RKO (cell line): ENCODE data around the gene EBF4.
A peak's percentile ranks its signal among the peaks of the same experiment; 100 is the strongest.

Source experiments
- DNase-seq: peaks from one replicate; pipeline ENCODE4 v3.0.0-alpha.2; 2016; ENCODE audit warnings: low spot score

EBF4 gene, protein sequence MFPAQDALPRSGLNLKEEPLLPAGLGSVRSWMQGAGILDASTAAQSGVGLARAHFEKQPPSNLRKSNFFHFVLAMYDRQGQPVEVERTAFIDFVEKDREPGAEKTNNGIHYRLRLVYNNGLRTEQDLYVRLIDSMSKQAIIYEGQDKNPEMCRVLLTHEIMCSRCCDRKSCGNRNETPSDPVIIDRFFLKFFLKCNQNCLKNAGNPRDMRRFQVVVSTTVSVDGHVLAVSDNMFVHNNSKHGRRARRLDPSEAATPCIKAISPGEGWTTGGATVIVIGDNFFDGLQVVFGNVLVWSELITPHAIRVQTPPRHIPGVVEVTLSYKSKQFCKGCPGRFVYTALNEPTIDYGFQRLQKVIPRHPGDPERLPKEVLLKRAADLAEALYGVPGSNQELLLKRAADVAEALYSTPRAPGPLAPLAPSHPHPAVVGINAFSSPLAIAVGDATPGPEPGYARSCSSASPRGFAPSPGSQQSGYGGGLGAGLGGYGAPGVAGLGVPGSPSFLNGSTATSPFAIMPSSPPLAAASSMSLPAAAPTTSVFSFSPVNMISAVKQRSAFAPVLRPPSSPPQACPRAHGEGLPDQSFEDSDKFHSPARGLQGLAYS

DNA sequence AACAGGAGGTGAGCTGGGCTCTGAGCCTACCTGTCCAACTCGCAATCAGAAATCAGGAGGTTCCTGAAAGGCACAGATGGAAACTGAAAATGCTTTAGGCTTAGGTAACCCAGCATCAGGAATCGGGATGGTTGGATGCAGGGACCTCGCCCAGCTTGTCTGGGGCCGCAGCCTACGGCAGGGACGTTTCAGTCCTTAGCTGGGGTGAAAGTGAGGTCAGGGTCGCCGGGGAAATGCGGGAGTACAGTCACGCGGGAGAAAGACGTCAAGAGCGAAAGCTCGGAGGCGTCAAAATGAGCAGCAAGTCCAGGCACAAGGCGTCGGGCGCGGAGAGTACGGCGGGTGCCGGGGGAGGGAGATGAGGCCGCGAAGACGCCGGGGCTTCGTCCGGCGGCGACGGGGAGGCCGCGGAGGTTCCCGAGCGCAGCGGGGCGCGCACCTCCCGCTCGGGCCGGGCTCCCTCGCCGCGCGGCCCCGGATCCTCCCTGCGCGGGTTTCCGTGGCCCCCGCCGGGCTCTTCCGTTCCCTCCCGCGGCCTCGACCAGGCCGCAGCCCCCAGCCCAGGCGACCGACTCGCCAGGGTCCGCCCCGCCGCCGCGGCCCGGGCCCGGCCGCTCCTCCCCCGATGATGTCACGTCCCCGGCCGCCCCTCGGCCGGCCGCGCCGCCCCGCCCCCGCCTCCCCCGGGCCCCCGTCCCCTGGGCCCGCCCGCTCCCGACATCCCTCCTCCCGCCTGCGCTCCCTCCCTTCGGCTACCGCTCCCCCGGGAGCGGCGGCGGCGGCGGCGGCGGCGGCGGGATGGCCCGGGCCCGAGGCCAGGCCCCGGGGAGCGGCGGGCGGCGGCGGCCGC, at the start of gene EBF4:
Gene EBF4 (plus strand): TSS at position 745 of the 850 bp plus-strand sequence. CDS start 866 bp downstream, outside the sequence.
- no peak for DNase-seq

DNA sequence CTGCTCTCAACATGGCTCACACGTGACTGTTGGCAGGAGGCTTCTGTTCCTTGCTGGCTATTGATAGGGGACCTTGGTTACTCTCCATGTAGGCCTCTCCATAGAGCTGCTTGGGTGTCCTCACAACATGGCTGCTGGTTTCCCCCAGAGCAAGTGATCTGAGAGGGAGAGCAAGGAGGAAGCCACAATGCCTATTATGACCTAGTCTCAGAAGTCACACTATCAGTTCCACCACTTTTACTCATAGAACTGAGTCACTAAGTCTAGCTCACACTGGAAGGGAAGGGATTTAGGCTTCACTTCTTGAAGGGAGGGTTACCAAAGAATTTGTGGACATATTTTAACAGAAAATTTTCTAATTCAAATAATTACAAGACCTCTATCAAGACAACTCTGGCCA, 48.9 kb upstream of the EBF4 start:
- DNase-seq: no peak

DNA sequence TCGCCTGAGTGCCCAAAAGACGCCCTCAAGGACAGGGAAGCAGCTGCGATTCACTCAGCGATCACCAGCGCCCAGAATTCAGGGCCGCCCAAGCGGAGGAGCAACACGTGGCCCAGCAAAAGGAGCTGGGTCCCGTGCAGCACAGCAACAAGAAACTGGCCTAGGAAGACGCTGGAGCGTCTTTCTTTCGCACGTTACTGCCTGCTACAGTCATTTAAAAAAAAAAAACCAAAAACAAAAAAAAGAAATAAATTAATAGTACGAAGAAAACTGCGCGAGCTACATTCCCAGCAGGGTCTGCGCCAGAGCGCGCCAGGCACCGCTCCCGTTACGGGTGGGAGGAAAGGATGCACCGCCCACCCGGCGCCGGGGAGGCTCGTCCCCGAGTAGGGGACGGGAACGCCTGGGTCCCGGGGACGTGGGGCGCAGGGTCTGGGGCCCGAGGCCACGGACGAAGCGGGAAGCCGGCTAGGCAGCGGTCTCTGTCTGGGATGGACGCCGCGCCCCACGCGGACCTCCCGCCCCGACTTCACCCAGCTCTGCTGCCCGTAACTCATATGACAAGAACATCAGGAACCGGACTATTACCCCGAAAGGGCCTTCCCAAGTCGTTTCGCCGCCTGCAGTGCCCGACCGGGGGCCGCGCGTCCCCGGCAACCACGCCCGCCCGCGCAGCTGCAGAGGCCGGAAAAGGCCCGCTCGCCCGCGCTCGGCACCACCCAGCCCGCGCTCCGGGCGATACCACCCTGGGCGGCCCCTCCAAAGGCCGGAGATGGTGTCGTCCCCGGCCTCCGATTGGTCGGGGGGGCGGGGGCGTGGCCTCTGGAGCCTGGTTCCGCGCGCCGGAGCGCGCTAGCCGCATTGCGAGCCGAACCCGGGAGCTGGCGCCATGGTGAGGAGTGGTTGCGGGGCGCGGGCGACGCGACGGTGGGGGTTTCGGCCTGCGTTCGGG, 40.5 kb upstream of the EBF4 start, which contains the start of gene NOP56:
Gene NOP56 (plus strand): TSS at position 861 of the 952 bp plus-strand sequence. CDS start 29 bp downstream, at position 890.
- DNase-seq: peak; percentile 97

DNA sequence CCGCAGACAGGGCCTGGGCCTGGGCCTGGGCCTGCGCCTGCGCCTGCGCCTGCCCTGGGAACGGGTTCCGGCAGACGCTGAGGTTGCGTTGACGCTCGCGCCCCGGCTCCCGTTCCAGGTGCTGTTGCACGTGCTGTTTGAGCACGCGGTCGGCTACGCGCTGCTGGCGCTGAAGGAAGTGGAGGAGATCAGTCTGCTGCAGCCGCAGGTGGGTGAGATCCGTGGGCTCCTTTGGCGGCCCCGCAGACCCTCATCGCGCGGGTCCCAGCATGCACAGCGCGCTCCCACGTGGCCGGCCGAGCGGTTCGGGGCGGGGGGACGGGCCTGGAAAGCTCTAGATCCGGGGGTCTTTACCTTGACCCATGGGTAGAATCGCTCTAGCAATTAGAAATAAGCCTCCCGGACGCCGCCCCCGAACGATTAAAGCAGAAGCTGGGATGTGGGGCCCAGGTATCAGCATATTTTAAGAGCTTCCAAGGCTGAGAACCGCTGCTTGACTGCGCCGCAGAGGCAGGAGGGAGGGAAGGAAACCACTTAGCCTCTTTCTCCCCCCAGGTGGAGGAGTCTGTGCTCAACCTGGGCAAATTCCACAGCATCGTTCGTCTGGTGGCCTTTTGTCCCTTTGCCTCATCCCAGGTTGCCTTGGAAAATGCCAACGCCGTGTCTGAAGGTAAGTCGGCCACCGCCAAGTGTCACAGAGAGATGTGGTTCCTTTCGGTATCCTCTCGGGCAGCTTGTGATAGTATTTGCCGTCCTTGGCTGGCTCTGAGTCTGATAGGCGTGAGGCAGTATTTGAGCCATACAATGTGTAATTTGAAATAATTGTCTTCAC, 39.6 kb upstream of the EBF4 start:
- no peak for DNase-seq

DNA sequence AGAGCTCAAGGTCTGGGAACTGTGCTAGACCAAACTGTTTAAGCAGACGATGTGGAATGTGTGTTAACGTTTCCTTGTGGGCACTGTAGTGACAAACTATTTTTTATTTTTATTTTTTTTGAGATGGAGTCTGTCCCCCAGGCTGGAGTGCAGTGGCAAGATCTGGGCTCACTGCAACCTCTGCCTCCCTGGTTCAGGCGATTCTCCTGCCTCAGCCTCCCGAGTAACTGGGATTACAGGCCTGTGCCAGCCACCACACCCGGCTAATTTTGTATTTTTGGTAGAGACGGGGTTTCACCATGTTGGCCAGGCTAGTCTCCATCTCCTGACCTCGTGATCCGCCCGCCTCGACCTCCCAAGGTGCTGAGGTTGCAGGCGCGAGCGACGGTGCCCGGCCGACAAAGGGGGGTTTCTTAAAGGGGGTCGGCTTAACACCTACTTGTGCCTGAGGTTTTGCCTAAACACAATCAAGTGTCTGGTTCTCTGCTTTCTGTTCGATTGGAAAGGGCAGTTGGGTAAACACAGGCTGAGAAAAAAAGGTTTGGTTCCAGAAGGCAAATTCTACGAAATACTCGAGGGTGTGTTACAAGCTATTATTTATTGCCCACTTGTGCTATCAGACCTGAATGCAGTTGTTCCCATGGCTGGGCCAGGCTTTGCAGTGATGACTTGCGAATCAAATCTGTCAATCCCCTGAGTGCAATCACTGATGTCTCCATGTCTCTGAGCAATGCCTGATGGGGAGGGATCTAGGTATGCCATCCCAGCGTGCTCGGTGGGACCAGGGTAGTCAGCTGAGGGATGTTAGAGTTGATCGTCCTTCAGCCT, 38.8 kb upstream of the EBF4 start:
- DNase-seq: peak; percentile 43

DNA sequence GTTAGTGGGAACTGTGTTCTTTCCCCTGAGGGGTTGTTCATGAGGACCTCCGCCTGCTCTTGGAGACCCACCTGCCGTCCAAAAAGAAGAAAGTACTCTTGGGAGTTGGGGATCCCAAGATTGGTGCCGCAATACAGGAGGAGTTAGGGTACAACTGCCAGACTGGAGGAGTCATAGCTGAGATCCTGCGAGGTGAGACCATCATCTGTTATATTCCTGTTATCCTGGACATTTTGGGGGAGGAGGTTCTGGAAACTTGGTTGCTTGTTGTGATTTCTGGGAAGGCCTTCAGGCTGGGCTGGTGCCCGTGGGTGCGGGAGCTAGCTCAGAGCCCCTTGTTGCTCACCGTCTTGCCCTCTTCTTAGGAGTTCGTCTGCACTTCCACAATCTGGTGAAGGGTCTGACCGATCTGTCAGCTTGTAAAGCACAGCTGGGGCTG, 38.2 kb upstream of the EBF4 start:
- DNase-seq: peak; percentile 43

DNA sequence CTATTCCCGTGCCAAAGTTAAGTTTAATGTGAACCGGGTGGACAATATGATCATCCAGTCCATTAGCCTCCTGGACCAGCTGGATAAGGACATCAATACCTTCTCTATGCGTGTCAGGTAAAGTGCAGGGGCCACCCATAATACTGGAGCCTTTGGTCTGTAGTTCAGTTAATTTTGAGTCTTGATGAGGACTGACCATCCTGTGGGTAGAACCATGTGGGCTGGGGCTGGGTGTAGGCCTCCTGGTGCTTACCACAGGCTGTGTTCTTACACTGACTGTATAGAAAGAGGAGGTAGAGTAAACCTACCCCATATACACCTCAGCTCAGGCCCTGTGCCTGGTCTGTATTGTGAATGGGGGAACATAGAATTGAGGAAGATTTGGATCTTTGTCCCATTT, 37.7 kb upstream of the EBF4 start:
- DNase-seq: no peak

DNA sequence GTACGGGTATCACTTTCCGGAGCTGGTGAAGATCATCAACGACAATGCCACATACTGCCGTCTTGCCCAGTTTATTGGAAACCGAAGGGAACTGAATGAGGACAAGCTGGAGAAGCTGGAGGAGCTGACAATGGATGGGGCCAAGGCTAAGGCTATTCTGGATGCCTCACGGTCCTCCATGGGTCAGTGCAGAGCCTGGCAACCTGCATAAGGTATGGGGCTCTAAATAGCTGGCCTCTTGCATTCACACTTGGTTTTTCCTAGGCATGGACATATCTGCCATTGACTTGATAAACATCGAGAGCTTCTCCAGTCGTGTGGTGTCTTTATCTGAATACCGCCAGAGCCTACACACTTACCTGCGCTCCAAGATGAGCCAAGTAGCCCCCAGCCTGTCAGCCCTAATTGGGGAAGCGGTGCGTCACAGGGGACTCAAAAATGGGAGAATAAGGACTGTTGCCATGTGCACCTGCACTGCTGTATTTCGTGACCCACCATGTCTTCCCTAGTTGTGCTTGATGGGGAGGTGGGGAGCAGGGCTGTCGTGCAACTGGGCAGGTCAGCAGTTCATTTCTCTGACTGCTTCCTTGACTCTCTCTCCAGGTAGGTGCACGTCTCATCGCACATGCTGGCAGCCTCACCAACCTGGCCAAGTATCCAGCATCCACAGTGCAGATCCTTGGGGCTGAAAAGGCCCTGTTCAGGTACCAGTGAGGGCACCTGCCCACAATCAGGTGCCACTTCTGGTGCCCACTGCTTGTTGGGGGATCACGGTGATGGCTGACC, 37.1 kb upstream of the EBF4 start:
- no peak for DNase-seq

DNA sequence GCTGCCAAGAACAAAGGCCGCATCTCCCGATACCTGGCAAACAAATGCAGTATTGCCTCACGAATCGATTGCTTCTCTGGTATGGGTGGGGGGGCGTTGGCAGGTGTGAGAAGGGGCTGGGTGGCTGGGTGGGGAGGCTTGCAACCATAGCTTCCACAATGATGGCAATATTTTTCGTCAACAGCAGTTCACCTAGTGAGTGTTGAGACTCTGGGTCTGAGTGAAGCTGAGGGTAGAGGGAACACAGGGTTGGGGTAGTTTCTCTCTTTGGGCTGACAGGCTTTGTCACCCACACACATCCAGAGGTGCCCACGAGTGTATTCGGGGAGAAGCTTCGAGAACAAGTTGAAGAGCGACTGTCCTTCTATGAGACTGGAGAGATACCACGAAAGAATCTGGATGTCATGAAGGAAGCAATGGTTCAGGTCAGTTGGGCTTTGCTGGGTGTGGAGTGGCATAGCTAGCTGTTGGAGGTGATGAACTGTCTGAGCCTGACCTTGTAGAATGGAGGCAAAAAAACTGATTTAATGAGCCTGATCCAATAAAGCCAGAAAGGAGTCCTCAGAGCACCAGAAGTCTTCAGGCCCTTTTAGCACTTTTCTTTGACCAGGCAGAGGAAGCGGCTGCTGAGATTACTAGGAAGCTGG, 36.0 kb upstream of the EBF4 start:
- DNase-seq: no peak

DNA sequence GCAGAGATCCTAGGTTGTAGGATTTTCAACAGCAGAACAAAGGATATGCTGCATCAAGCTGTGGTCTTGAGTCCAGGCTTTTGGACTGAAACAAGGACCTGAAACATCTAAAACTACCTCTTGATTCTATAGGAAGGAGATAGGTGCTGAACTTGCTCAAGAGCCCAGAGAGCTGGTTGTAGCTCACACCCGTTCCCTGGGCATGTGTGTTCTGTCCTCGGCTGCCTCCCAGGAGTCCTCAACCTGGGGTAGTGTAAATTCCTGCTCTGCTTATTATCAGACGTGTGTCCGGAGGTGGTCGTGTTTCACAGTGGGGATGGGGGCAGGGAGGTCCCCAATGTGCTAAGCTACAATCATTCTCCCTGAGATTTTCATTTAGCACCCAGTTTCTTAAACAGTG, 35.3 kb upstream of the EBF4 start:
- no peak for DNase-seq

DNA sequence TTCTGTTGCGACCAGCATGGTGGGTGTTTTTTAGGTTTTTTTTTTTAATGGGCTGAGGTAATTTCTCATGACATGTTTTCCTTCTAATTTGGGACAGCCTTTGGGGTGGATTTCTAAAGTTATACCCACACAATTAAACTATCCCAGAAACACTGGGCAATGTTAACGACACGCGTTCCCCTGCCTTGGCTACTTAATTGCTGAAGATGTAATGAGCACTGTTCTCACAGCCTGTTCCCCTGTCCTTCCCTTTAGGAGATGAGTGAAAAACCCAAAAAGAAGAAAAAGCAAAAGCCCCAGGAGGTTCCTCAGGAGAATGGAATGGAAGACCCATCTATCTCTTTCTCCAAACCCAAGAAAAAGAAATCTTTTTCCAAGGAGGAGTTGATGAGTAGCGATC, 34.9 kb upstream of the EBF4 start:
- no peak for DNase-seq

DNA sequence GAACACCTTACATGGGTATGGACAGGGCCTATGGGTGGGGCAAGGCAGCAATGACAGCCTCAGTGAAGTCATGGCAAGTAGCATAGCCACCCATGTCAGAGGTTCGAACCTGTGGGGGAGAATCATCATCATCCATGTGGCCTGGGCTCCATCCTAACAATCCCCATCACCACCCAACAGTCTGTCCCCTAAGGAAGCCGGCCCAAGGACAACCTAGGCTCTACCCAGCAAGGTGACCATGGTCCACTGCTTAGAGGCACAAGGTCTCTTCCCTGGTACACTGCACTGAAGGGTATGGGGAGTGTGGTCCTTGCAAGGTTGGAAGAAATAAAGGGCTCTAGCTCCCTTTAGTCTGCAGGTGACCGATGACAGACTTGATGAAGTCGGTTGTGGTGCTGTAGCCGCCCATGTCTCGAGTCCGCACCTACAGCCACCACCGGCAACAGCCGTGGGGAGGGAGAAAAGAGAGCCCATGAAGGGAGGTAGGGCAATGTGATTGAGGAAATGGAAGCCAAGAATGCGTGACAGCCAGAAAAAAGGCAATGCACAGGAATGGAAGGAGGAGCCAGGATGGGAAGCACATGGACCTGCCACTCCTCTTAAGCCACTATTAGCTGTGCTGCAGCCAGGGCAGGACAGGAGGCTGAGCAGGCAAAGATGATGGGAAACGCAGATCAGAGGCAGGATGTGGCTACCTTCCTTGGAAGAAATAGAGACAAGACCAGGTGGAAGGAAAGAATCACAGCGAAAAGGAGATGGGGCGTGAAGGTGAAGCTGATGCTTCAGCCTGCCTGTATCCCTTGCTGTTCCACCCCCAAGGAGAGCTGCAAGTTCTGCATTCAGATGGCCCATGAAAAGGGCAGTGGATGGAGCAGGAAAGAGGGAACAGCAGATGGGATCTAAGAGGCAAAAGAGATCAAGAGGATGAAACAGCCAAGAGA, 33.9 kb upstream of the EBF4 start:
- DNase-seq: peak; percentile 69

DNA sequence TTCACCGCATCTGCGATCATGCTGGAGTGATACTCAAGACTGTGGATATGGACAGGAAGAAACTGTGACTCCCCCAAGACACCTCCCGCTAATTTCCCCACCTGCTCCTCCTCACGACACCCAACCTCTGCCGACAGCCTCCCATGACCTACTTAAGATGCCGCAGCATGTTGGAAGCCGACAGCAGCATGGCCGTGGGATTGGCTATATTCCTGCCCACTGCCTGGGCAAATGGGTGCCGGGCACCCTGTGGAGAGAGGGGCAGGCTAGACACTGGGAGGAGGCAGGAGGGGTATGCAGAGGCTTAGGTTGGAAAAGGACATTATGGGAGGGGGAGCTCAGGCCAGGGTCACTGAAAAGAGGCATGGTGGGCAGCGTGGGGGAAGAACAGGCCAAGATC, 33.0 kb upstream of the EBF4 start:
- DNase-seq: no peak

DNA sequence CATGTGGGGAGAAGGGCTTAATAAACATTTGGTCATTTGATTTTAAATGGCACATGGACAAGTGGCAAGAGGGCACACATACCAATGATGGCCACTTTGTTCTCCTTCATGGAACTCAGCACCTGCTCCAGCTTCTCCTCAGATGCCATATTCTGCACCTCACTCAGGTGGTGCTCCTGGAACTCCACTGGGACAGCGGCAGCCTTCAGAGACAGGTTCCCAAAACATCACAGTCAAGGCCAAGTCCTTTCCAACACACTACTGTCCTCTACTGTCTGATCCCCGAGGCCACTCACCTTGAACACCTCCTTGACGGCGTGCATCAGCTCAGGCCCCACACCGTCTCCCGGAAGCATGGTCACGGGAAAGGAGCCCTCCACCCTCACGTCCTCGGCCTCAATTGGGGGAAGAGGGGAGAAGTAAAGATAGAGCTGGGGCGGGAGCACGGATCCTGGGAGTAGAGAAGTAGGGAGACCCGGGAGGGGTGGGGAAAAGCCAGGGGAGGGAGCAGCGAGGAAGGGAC, 29.2 kb upstream of the EBF4 start:
- no peak for DNase-seq

DNA sequence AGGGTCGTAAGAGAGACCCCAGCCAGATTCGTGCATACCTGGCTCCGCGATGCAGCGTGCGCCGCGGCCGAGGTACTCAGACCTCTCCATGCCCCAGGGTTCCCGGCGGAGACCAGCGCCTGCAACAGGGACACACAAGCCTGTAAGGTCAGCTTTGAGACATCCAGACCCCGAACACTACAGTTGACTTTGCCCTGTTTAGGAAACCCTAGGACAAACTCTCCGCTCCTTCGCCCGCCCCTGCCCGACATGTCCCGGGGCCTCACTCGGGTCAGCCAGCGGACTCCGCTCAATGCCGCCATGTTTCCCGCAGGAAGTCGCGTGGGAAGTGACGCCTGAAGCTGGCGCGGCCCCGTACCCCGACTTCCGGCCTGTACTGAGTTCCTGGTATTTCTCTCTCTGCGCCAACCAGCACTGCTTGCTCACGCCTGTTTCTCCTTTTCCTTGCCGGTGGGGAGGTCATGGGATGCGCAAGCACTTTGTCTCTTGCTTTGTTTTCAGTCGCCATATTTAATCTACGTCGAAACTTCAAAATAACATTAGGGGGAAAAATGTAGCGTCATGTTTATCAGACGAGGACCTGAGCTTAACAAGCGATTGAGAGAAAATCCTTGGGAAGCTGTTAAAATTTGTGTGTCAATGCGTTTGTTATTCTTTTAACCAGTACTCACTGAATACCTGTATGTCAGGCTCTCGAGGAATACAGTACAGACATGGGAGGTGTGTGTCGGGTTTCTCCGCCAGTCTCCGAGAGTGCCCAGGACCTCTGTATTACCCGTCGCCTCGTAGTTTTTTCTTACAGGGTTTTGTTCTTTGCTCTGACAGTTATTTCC, 28.5 kb upstream of the EBF4 start, which contains the start of gene IDH3B:
Gene IDH3B (minus strand): TSS at position 330 of the 833 bp plus-strand sequence. CDS start 28 bp downstream, at position 302.
- DNase-seq: peak; percentile 97

DNA sequence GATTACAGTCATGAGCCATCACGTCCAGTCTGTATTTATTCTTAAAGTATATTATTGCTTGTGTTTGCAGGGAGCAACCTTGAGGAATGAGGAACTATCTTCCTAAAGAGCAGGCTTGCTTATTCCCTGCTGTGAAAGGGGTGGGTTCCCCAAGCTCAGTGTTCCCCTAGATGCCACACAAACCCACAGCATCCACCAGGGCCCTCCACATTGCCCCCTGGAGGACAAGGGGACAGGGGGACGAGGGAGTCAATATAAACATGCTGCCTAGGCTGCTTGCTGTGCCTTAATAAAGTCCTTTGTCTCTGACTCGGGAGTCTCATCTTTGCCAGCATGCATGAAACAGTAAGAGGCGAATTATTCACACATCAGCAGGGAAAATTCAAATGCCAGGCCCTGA, 20.6 kb upstream of the EBF4 start:
- no peak for DNase-seq
